HG03521 (cell line): ENCODE data around the gene URB2.

Experiments
- ATAC-seq: cut with Tn5 transposase; IDR thresholded peaks from one replicate; pipeline ENCODE4 v1.9.1; 2021; ENCODE audit warnings: mild to moderate bottlenecking, moderate library complexity; ENCODE audit not compliant: unreplicated experiment

Gene URB2

GRCh38 chr1:229643996-229644745, 18.1 kb downstream of the URB2 start:
- no peak for ATAC-seq

- ATAC-seq, result no peak
These were observed 19.4 kb downstream of the URB2 start for GRCh38 chr1:229645324-229645993.

GRCh38 chr1:229648406-229648805, 22.4 kb downstream of the URB2 start:
- no peak for ATAC-seq

GRCh38 chr1:229650045-229650444, 24.0 kb downstream of the URB2 start:
- no peak for ATAC-seq

- ATAC-seq, result no peak
These were observed 25.5 kb downstream of the URB2 start for GRCh38 chr1:229651546-229651945.

GRCh38 chr1:229653420-229653819, 27.4 kb downstream of the URB2 start:
- ATAC-seq, result no peak

GRCh38 chr1:229655781-229656180, 29.7 kb downstream of the URB2 start:
- no peak for ATAC-seq

GRCh38 chr1:229657993-229658755, 32.1 kb downstream of the URB2 start:
- no peak for ATAC-seq

- ATAC-seq, result peak; percentile 57
These were observed 35.2 kb downstream of the URB2 start for GRCh38 chr1:229661022-229661877.

- ATAC-seq, result no peak
These were observed 35.9 kb downstream of the URB2 start for GRCh38 chr1:229661897-229662296.

GRCh38 chr1:229664133-229664689, 38.2 kb downstream of the URB2 start:
- ATAC-seq, result no peak

GRCh38 chr1:229665912-229666558, 40.0 kb downstream of the URB2 start:
- ATAC-seq, result no peak

- ATAC-seq, result no peak
These were observed 40.5 kb downstream of the URB2 start for GRCh38 chr1:229666585-229666984.

GRCh38 chr1:229669333-229669732, 43.3 kb downstream of the URB2 start:
- ATAC-seq, result no peak

GRCh38 chr1:229671310-229671709, 45.3 kb downstream of the URB2 start:
- ATAC-seq, result no peak

- no peak for ATAC-seq
These were observed 46.2 kb downstream of the URB2 start for GRCh38 chr1:229672246-229672645.

GRCh38 chr1:229674042-229674441, 48.0 kb downstream of the URB2 start:
- no peak for ATAC-seq

GRCh38 chr1:229675396-229675795, 49.3 kb downstream of the URB2 start:
- no peak for ATAC-seq

- ATAC-seq, result no peak
These were observed 59.1 kb downstream of the URB2 start for GRCh38 chr1:229685149-229685548.

GRCh38 chr1:229689273-229689672, 63.2 kb downstream of the URB2 start:
- ATAC-seq, result no peak
